MM.1S (cell line): ENCODE results near the gene DNALI1.
"Not testable (repeated sequence)": the region's sequence is repeated elsewhere in the genome, so short reads cannot be mapped to it uniquely, and the experiment has no call there.

Source experiments
- CTCF ChIP-seq: fragments of 300-600 bp; sonication (generic); IDR thresholded peaks from 2 replicates; pipeline ENCODE4 v1.5.1; 2016; ENCODE audit warnings: antibody characterized with exemption, low read length, mixed read lengths
- EZH2 ChIP-seq: fragments of 300-600 bp; sonication (generic); optimal IDR thresholded peaks from 2 replicates; pipeline ENCODE3; 2017; ENCODE audit warnings: low read depth, mild to moderate bottlenecking, antibody characterized with exemption, low read length, mixed read lengths
- EZH2phosphoT487 ChIP-seq: fragments of 300-600 bp; sonication (generic); IDR thresholded peaks from 2 replicates; pipeline ENCODE4 v1.6.1; 2018; ENCODE audit warnings: antibody characterized with exemption, low read length

DNA sequence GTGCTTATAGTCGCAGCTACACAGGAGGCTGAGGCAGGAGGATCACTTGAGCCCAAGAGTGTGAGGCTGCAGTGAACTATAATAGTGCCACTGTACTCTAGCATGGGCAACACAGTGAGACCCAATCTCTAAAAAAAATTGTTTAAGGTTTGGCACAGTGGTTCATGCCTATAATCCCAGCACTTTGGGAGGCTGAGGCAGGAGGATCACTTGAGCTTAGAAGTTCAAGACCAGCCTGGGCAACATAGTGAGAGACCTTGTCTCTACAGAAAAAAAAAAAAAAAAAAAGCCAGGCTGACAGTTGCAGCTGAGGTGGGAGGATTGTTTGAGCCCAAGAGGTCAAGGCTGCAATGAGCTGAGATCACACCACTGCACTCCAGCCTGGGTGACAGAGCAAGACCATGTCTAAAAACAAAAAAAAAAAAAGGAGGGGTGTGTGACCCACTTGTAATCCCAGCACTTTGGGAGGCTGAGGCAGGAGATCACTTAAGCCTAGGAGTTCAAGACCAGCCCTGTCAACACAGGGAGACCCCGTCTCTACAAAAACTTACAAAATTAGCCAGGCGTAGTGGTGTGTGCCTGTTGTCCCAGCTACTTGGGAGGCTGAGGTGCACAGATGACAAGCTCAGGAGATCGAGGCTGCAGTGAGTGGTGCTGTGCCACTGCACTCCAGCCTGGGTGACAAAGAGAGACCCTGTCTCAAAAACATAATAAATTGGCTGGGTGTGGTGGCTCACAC is 24.2 kb upstream of the DNALI1 start:
- TF ChIP-seq CTCF, EZH2phosphoT487, EZH2: not testable (repeated sequence)
